GM23338 (cell line): ENCODE results near the gene IRX2. TPM values are rescaled to one million over a fixed set of nuclear protein-coding genes. Genes with fewer than 3 reads are reported as not detected.

Experiments
- ATAC-seq: fragments of 200-7000 bp; cut with Tn5 transposase; 3 replicates; pipeline ENCODE4 v1.9.1; 2020
- DNase-seq: peaks from one replicate; pipeline ENCODE4 v3.0.0-alpha.2; 2015; ENCODE audit warnings: low spot score
- H2AFZ ChIP-seq: fragments of 200-600 bp; sonication (generic); 2 replicates; pipeline ENCODE4 v1.8.0; 2016; ENCODE audit warnings: antibody characterized with exemption, mild to moderate bottlenecking, moderate library complexity
- H3F3A ChIP-seq: fragments of 200-600 bp; sonication (generic); replicated peaks from 2 replicates; pipeline ENCODE4 v1.8.0; 2017; ENCODE audit warnings: antibody characterized with exemption, mixed run types, low read depth
- H3K27ac ChIP-seq: fragments of 200-600 bp; sonication (generic); 2 replicates; pipeline ENCODE4 v1.6.1; 2016; ENCODE audit warnings: low read depth
- H3K27me3 ChIP-seq: fragments of 200-600 bp; sonication (generic); 2 replicates; pipeline ENCODE4 v1.8.0; 2016; ENCODE audit warnings: mild to moderate bottlenecking, mixed run types, moderate library complexity; ENCODE audit not compliant: insufficient read depth
- H3K36me3 ChIP-seq: fragments of 200-600 bp; sonication (generic); 2 replicates; pipeline ENCODE4 v1.8.0; 2016; ENCODE audit warnings: mild to moderate bottlenecking; ENCODE audit not compliant: insufficient read depth
- H3K4me1 ChIP-seq: fragments of 200-600 bp; sonication (generic); 2 replicates; pipeline ENCODE4 v1.8.0; 2016; ENCODE audit warnings: mild to moderate bottlenecking, moderate library complexity; ENCODE audit not compliant: insufficient read depth
- H3K4me2 ChIP-seq: fragments of 200-600 bp; sonication (generic); 2 replicates; pipeline ENCODE4 v1.7.1; 2017; ENCODE audit warnings: mixed run types
- H3K4me3 ChIP-seq: fragments of 200-600 bp; sonication (generic); 2 replicates; pipeline ENCODE4 v1.6.1; 2016; ENCODE audit warnings: mixed run types
- H3K79me2 ChIP-seq: fragments of 200-600 bp; sonication (generic); replicated peaks from 2 replicates; pipeline ENCODE4 v1.8.0; 2017; ENCODE audit warnings: mild to moderate bottlenecking; ENCODE audit not compliant: insufficient read depth
- H3K9me2 ChIP-seq: fragments of 200-600 bp; sonication (generic); 2 replicates; pipeline ENCODE4 v1.8.0; 2017; ENCODE audit not compliant: insufficient read depth
- H4K20me1 ChIP-seq: fragments of 200-600 bp; sonication (generic); replicated peaks from 2 replicates; pipeline ENCODE4 v1.8.0; 2017; ENCODE audit warnings: mild to moderate bottlenecking; ENCODE audit not compliant: insufficient read depth
- H3K27ac Mint-ChIP-seq: 2 replicates; pipeline ENCODE4 v1.8.0; 2020; ENCODE audit warnings: inconsistent platforms, mild to moderate bottlenecking, moderate library complexity, mixed read lengths
- H3K27me3 Mint-ChIP-seq: 3 replicates; pipeline ENCODE4 v1.8.0; 2022; ENCODE audit warnings: low read depth, mild to moderate bottlenecking, moderate library complexity, mixed read lengths, inconsistent platforms; ENCODE audit not compliant: insufficient read depth, poor library complexity
- H3K36me3 Mint-ChIP-seq: 3 replicates; pipeline ENCODE4 v1.8.0; 2021; ENCODE audit warnings: low read depth, mild to moderate bottlenecking, inconsistent platforms, moderate library complexity, mixed read lengths
- H3K4me1 Mint-ChIP-seq: 3 replicates; pipeline ENCODE4 v1.8.0; 2020; ENCODE audit warnings: mild to moderate bottlenecking, inconsistent platforms, mixed read lengths
- H3K4me3 Mint-ChIP-seq: 3 replicates; pipeline ENCODE4 v1.8.0; 2021; ENCODE audit warnings: moderate library complexity, mild to moderate bottlenecking, inconsistent platforms, mixed read lengths
- H3K9me3 Mint-ChIP-seq: 3 replicates; pipeline ENCODE4 v1.8.0; 2020; ENCODE audit warnings: moderate library complexity, mild to moderate bottlenecking, inconsistent platforms, mixed read lengths
- CREB1 ChIP-seq: fragments of 250-450 bp; sonication (Bioruptor Pico); IDR thresholded peaks from 2 replicates; pipeline ENCODE4 v1.5.0; 2020; ENCODE audit warnings: low read depth, mild to moderate bottlenecking, moderate library complexity
- CTCF ChIP-seq, 2 experiments: fragments of 200-600 bp in 1 of 2; sonication (generic) in 1 of 2; conservative IDR thresholded peaks; 2 replicates each; pipeline versions ENCODE4 v1.5.1 to v1.6.1; 2016 to 2017; ENCODE audit warnings: antibody characterized with exemption in 2 of 2, low read depth in 2 of 2, mild to moderate bottlenecking in 2 of 2, moderate library complexity in 1 of 2
- EZH2 ChIP-seq: fragments of 200-600 bp; sonication (generic); IDR thresholded peaks from one replicate; pipeline ENCODE4 v1.8.0; 2017; ENCODE audit warnings: antibody characterized with exemption, mild to moderate bottlenecking, low read depth; ENCODE audit not compliant: unreplicated experiment
- EZH2phosphoT487 ChIP-seq: fragments of 200-600 bp; sonication (generic); IDR thresholded peaks from one replicate; pipeline ENCODE4 v1.8.1; 2018; ENCODE audit warnings: antibody characterized with exemption; ENCODE audit not compliant: unreplicated experiment
- JUNB ChIP-seq: IDR thresholded peaks from one replicate; pipeline ENCODE4 v1.6.1; 2016; ENCODE audit warnings: antibody characterized with exemption; ENCODE audit not compliant: unreplicated experiment
- NANOG ChIP-seq: IDR thresholded peaks from 2 replicates; pipeline ENCODE4 v1.6.1; 2016; ENCODE audit warnings: antibody characterized with exemption, borderline replicate concordance
- POLR2AphosphoS5 ChIP-seq: IDR thresholded peaks from 2 replicates; pipeline ENCODE4 v1.6.1; 2016; ENCODE audit warnings: antibody characterized with exemption, low read depth
- REST ChIP-seq: IDR thresholded peaks from one replicate; pipeline ENCODE4 v1.6.1; 2018; ENCODE audit warnings: antibody characterized with exemption; ENCODE audit not compliant: unreplicated experiment
- STAT1 ChIP-seq: IDR thresholded peaks from one replicate; pipeline ENCODE4 v1.6.1; 2016; ENCODE audit warnings: antibody characterized with exemption; ENCODE audit not compliant: unreplicated experiment
- ZNF114 ChIP-seq: fragments of 250-450 bp; sonication (Bioruptor Pico); IDR thresholded peaks from 2 replicates; pipeline ENCODE4 v1.5.0; 2020; ENCODE audit warnings: mild to moderate bottlenecking, moderate library complexity
- ZNF331 ChIP-seq: fragments of 250-450 bp; sonication (Bioruptor Pico); IDR thresholded peaks from 2 replicates; pipeline ENCODE4 v1.5.0; 2020; ENCODE audit warnings: low read depth, mild to moderate bottlenecking, moderate library complexity
- polyA plus RNA-seq: library from polyadenylated mRNA; unstranded; fragments of >200 nt; fragmentation: Nextera tagmentation; extraction: Ambion mirVana; gene quantifications from 2 replicates; pipeline ENCODE4 v1.2.1, GENCODE V29; 2016
- total RNA-seq: library from RNA; depleted of rRNA; stranded (reverse); fragments of >200 nt; shearing (Covaris generic); gene quantifications from 2 replicates; pipeline ENCODE4 v1.2.3, GENCODE V29; 2014
- TF ChIP-seq, protein P1 (sequence below): fragments of 250-450 bp; sonication (Bioruptor Pico); IDR thresholded peaks from 2 replicates; pipeline ENCODE4 v1.5.0; 2020; ENCODE audit warnings: mild to moderate bottlenecking, moderate library complexity
- TF ChIP-seq, protein P2 (sequence below): IDR thresholded peaks from 2 replicates; pipeline ENCODE4 v1.6.1; 2016; ENCODE audit warnings: antibody characterized with exemption

IRX2 gene
- total and polyA plus RNA-seq, 2 experiments from 2014 or later: 13.6 to 25.3 TPM

DNA sequence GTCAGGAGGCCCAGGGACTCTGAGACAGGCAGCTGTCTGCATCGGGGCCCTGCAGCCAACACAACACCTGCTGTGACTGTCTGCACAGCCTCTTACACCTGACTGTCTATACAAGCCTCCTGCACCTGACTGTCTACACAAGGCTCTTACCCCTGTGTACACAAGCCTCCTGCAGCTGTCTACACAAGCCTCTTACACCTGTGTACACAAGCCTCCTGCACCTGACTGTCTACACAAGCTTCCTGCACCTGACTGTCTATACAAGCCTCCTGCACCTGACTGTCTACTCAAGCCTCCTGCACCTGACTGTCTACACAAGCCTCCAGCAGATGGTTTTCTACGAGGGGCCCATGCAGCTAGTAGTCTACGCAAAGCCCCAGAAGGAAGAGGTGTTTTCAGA lies 18.6 kb downstream of the IRX2 start:
- ATAC-seq (no peak), DNase-seq (no peak)
- no peaks in the 10 kb centered on the region for H4K20me1 ChIP-seq
- peaks cover 39% of the 10 kb centered on the region for H3K27me3 ChIP-seq
- H3K4me2 ChIP-seq: no peak overlapping the region
- no peak overlapping the region for H3K27ac ChIP-seq
- H3K9me2 ChIP-seq: no peaks in the 10 kb centered on the region
- H3K79me2 ChIP-seq: no peaks in the 10 kb centered on the region
- peaks cover 3% of the 10 kb centered on the region for H3K4me1 ChIP-seq
- H3K36me3 ChIP-seq: no peaks in the 10 kb centered on the region
- H3K4me3 ChIP-seq: no peak overlapping the region
- H3K36me3 Mint-ChIP-seq: no peaks in the 10 kb centered on the region
- H3F3A ChIP-seq: no peaks in the 10 kb centered on the region
- H3K27me3 Mint-ChIP-seq: peaks cover 12% of the 10 kb centered on the region
- peaks cover 3% of the 10 kb centered on the region; the same call in 1 of the 3 replicates for H3K9me3 Mint-ChIP-seq
- H3K27ac Mint-ChIP-seq: no peak overlapping the region
- TF ChIP-seq ZNF331 (CRISPR knock-in tag) (no peak), CREB1 (CRISPR knock-in tag) (no peak), EZH2 (no peak), ZNF114 (CRISPR knock-in tag) (no peak), STAT1 (no peak), NANOG (no peak), REST (no peak), EZH2phosphoT487 (no peak), JUNB (no peak), CTCF (conservative IDR thresholded peaks at IDR 0.05; ENCODE audit: low read depth in 2 of 2) (no peak), POLR2AphosphoS5 (no peak)
- TF ChIP-seq, protein P1, sequence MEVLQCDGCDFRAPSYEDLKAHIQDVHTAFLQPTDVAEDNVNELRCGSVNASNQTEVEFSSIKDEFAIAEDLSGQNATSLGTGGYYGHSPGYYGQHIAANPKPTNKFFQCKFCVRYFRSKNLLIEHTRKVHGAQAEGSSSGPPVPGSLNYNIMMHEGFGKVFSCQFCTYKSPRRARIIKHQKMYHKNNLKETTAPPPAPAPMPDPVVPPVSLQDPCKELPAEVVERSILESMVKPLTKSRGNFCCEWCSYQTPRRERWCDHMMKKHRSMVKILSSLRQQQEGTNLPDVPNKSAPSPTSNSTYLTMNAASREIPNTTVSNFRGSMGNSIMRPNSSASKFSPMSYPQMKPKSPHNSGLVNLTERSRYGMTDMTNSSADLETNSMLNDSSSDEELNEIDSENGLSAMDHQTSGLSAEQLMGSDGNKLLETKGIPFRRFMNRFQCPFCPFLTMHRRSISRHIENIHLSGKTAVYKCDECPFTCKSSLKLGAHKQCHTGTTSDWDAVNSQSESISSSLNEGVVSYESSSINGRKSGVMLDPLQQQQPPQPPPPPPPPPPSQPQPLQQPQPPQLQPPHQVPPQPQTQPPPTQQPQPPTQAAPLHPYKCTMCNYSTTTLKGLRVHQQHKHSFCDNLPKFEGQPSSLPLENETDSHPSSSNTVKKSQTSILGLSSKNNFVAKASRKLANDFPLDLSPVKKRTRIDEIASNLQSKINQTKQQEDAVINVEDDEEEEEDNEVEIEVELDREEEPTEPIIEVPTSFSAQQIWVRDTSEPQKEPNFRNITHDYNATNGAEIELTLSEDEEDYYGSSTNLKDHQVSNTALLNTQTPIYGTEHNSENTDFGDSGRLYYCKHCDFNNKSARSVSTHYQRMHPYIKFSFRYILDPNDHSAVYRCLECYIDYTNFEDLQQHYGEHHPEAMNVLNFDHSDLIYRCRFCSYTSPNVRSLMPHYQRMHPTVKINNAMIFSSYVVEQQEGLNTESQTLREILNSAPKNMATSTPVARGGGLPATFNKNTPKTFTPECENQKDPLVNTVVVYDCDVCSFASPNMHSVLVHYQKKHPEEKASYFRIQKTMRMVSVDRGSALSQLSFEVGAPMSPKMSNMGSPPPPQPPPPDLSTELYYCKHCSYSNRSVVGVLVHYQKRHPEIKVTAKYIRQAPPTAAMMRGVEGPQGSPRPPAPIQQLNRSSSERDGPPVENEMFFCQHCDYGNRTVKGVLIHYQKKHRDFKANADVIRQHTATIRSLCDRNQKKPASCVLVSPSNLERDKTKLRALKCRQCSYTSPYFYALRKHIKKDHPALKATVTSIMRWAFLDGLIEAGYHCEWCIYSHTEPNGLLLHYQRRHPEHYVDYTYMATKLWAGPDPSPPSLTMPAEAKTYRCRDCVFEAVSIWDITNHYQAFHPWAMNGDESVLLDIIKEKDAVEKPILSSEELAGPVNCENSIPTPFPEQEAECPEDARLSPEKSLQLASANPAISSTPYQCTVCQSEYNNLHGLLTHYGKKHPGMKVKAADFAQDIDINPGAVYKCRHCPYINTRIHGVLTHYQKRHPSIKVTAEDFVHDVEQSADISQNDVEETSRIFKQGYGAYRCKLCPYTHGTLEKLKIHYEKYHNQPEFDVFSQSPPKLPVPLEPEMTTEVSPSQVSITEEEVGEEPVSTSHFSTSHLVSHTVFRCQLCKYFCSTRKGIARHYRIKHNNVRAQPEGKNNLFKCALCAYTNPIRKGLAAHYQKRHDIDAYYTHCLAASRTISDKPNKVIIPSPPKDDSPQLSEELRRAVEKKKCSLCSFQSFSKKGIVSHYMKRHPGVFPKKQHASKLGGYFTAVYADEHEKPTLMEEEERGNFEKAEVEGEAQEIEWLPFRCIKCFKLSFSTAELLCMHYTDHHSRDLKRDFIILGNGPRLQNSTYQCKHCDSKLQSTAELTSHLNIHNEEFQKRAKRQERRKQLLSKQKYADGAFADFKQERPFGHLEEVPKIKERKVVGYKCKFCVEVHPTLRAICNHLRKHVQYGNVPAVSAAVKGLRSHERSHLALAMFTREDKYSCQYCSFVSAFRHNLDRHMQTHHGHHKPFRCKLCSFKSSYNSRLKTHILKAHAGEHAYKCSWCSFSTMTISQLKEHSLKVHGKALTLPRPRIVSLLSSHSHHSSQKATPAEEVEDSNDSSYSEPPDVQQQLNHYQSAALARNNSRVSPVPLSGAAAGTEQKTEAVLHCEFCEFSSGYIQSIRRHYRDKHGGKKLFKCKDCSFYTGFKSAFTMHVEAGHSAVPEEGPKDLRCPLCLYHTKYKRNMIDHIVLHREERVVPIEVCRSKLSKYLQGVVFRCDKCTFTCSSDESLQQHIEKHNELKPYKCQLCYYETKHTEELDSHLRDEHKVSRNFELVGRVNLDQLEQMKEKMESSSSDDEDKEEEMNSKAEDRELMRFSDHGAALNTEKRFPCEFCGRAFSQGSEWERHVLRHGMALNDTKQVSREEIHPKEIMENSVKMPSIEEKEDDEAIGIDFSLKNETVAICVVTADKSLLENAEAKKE (CRISPR knock-in tag): no peak
- TF ChIP-seq, protein P2, sequence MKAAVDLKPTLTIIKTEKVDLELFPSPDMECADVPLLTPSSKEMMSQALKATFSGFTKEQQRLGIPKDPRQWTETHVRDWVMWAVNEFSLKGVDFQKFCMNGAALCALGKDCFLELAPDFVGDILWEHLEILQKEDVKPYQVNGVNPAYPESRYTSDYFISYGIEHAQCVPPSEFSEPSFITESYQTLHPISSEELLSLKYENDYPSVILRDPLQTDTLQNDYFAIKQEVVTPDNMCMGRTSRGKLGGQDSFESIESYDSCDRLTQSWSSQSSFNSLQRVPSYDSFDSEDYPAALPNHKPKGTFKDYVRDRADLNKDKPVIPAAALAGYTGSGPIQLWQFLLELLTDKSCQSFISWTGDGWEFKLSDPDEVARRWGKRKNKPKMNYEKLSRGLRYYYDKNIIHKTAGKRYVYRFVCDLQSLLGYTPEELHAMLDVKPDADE: no peak
- no peak overlapping the region for H2AFZ ChIP-seq
- no peak overlapping the region for H3K4me3 Mint-ChIP-seq
- H3K4me1 Mint-ChIP-seq: peaks cover 5% of the 10 kb centered on the region
